IMR-90 (cell line): ENCODE results near the gene ZNF534. TPM values are rescaled to one million over a fixed set of nuclear protein-coding genes. Genes with fewer than 3 reads are reported as not detected.

Experiments
- ATAC-seq: fragments of 200-7000 bp; cut with Tn5 transposase; 2 replicates; pipeline ENCODE4 v1.9.1; 2020; ENCODE audit warnings: low read depth, mild to moderate bottlenecking, moderate library complexity
- BruUV-seq: library from RNA; stranded (reverse); fragments of 400-500 nt; replicated peaks from 2 replicates; lab custom pipeline; 2021; lab: Mats Ljungman, UMichigan
- CTCF ChIA-PET: fragments of 300-600 bp; formaldehyde crosslinking; extraction: SDS; loops from one replicate; lab custom pipeline; 2021; ENCODE audit warnings: antibody characterized with exemption; lab: Yijun Ruan, JAX
- POLR2A ChIA-PET: fragments of 300-600 bp; sonication (Branson Sonifier 250); formaldehyde crosslinking; loops from one replicate; lab custom pipeline; 2022; ENCODE audit warnings: antibody characterized with exemption; ENCODE audit not compliant: unreplicated experiment; lab: Charles Lee
- DNase-seq: peaks from one replicate; pipeline ENCODE4 v3.0.0; 2013
- H2AFZ ChIP-seq: replicated peaks from 2 replicates; pipeline ENCODE3; 2013; ENCODE audit warnings: low read length, mild to moderate bottlenecking; ENCODE audit not compliant: poor library complexity
- H2AK5ac ChIP-seq: 2 replicates; pipeline ENCODE4 v1.6.1; 2013; ENCODE audit warnings: low read depth, low read length, inconsistent platforms
- H2AK9ac ChIP-seq: replicated peaks from 2 replicates; pipeline ENCODE3; 2013; ENCODE audit warnings: mild to moderate bottlenecking, low read depth, low read length, moderate library complexity; ENCODE audit not compliant: poor library complexity
- H2BK120ac ChIP-seq: 2 replicates; pipeline ENCODE4 v1.6.1; 2013; ENCODE audit warnings: low read depth, low read length, inconsistent platforms
- H2BK15ac ChIP-seq: 3 replicates; pipeline ENCODE4 v1.6.1; 2013; ENCODE audit warnings: low read depth, low read length, inconsistent platforms
- H2BK20ac ChIP-seq: 2 replicates; pipeline ENCODE4 v1.6.1; 2013; ENCODE audit warnings: low read depth, mild to moderate bottlenecking, inconsistent platforms, low read length, moderate library complexity
- H2BK5ac ChIP-seq: 2 replicates; pipeline ENCODE4 v1.6.1; 2013; ENCODE audit warnings: mild to moderate bottlenecking, low read depth, low read length, inconsistent platforms; ENCODE audit not compliant: poor library complexity, severe bottlenecking
- H3K14ac ChIP-seq: replicated peaks from 2 replicates; pipeline ENCODE4 v1.6.1; 2013; ENCODE audit warnings: low read depth, low read length, inconsistent platforms
- H3K18ac ChIP-seq: 2 replicates; pipeline ENCODE4 v1.6.1; 2013; ENCODE audit warnings: low read depth, low read length, control low read depth
- H3K23ac ChIP-seq: 2 replicates; pipeline ENCODE4 v1.6.1; 2013; ENCODE audit warnings: low read depth, low read length, inconsistent platforms
- H3K27ac ChIP-seq: 2 replicates; pipeline ENCODE4 v1.5.1; 2013; ENCODE audit warnings: mild to moderate bottlenecking, control low read depth, low read length; ENCODE audit not compliant: insufficient read depth
- H3K27me3 ChIP-seq: 2 replicates; pipeline ENCODE4 v1.6.1; 2013; ENCODE audit warnings: low read length; ENCODE audit not compliant: control insufficient read depth, insufficient read depth
- H3K36me3 ChIP-seq: 2 replicates; pipeline ENCODE4 v1.6.1; 2013; ENCODE audit warnings: low read length, mixed read lengths; ENCODE audit not compliant: control insufficient read depth, insufficient read depth
- H3K4ac ChIP-seq: 2 replicates; pipeline ENCODE4 v1.6.1; 2013; ENCODE audit warnings: low read depth, low read length, inconsistent platforms
- H3K4me1 ChIP-seq: 2 replicates; pipeline ENCODE4 v1.6.1; 2013; ENCODE audit warnings: low read length, mixed read lengths; ENCODE audit not compliant: control insufficient read depth, insufficient read depth
- H3K4me2 ChIP-seq: 2 replicates; pipeline ENCODE4 v1.6.1; 2013; ENCODE audit warnings: low read depth, mild to moderate bottlenecking, control low read depth, low read length, moderate library complexity
- H3K4me3 ChIP-seq: 2 replicates; pipeline ENCODE4 v1.5.1; 2013; ENCODE audit warnings: low read depth, mild to moderate bottlenecking, control low read depth, low read length, moderate library complexity; ENCODE audit not compliant: insufficient read depth
- H3K56ac ChIP-seq: 2 replicates; pipeline ENCODE4 v1.6.1; 2013; ENCODE audit warnings: low read length, inconsistent platforms; ENCODE audit not compliant: insufficient read depth; ENCODE audit errors: extremely low read depth
- H3K79me1 ChIP-seq, 2 experiments: 2 replicates each; pipeline ENCODE4 v1.6.1; 2013; ENCODE audit warnings: low read length in 2 of 2, inconsistent platforms in 1 of 2, low read depth in 1 of 2
- H3K9ac ChIP-seq: 2 replicates; pipeline ENCODE4 v1.6.1; 2013; ENCODE audit warnings: low read depth, low read length, control low read depth
- H3K9me1 ChIP-seq: 2 replicates; pipeline ENCODE4 v1.6.1; 2013; ENCODE audit warnings: low read length, inconsistent platforms; ENCODE audit not compliant: insufficient read depth
- H3K9me3 ChIP-seq: 2 replicates; pipeline ENCODE4 v1.6.1; 2013; ENCODE audit warnings: low read length; ENCODE audit not compliant: control insufficient read depth, insufficient read depth
- H4K20me1 ChIP-seq: 2 replicates; pipeline ENCODE4 v1.6.1; 2013; ENCODE audit warnings: low read length, inconsistent platforms; ENCODE audit not compliant: insufficient read depth
- H4K5ac ChIP-seq: 2 replicates; pipeline ENCODE4 v1.6.1; 2013; ENCODE audit warnings: mild to moderate bottlenecking, low read depth, low read length, control low read depth
- H4K8ac ChIP-seq, 2 experiments: 2 replicates each; pipeline ENCODE4 v1.6.1; 2013; ENCODE audit warnings: low read depth in 2 of 2, low read length in 2 of 2, control low read depth in 1 of 2, inconsistent platforms in 1 of 2
- H4K91ac ChIP-seq: 2 replicates; pipeline ENCODE4 v1.6.1; 2013; ENCODE audit warnings: low read depth, low read length, inconsistent platforms; ENCODE audit not compliant: insufficient read depth
- CHD1 ChIP-seq: IDR thresholded peaks from 2 replicates; pipeline ENCODE4 v1.6.1; 2012; ENCODE audit warnings: low read depth, low read length, improper control_type of control experiment
- FOS ChIP-seq: fragments of 150-350 bp; IDR thresholded peaks from 2 replicates; pipeline ENCODE4 v1.6.1; 2016; ENCODE audit warnings: low read depth, low read length
- MAFK ChIP-seq: IDR thresholded peaks from 2 replicates; pipeline ENCODE4 v1.6.1; 2012; ENCODE audit warnings: low read depth, low read length, improper control_type of control experiment
- MXI1 ChIP-seq: IDR thresholded peaks from 2 replicates; pipeline ENCODE4 v1.6.1; 2012; ENCODE audit warnings: low read depth, mild to moderate bottlenecking, low read length, moderate library complexity, borderline replicate concordance
- NFE2L2 ChIP-seq: fragments of 150-350 bp; IDR thresholded peaks from 2 replicates; pipeline ENCODE4 v1.6.1; 2016; ENCODE audit warnings: low read depth, mild to moderate bottlenecking, low read length
- POLR2A ChIP-seq: IDR thresholded peaks from 2 replicates; pipeline ENCODE4 v1.6.1; 2012; ENCODE audit warnings: mild to moderate bottlenecking, low read depth, low read length
- SMC3 ChIP-seq: fragments of 150-350 bp; IDR thresholded peaks from 2 replicates; pipeline ENCODE4 v1.6.1; 2016; ENCODE audit warnings: low read depth, mild to moderate bottlenecking, antibody characterized with exemption, low read length, moderate library complexity
- WGBS, 2 experiments: methylation state at CpG; one replicate each; pipeline versions ENCODE4 v1.1.5 to v1.1.7; 2013; ENCODE audit warnings: missing lambda C conversion rate in 2 of 2; ENCODE audit not compliant: insufficient read length in 1 of 2; ENCODE audit errors: extremely low coverage in 2 of 2; 5-methylcytosine and 5-hydroxymethylcytosine counted together
- dilution Hi-C: fragments of 300-500 bp; cut with HindIII; formaldehyde crosslinking; loops from one replicate; pipeline ENCODE4 v1.14.3; 2018; ENCODE audit warnings: low sequenced_read_pairs; ENCODE audit not compliant: unreplicated experiment
- in situ Hi-C: fragments of 300-500 bp; cut with MboI; formaldehyde crosslinking; loops from 3 replicates; pipeline ENCODE4 v1.14.3; 2019; ENCODE audit warnings: low sequenced_read_pairs, inconsistent platforms, mixed read lengths
- intact Hi-C: fragments of 100-400 bp; cut with micrococcal nuclease; formaldehyde crosslinking; loops from 2 replicates; pipeline ENCODE4 v1.10.0; 2022
- polyA plus RNA-seq, 3 experiments: library from polyadenylated mRNA; depleted of rRNA; stranded (reverse); fragments of >200 nt; gene quantifications; 2 replicates each; pipeline ENCODE4 v1.2.3, GENCODE V29; 2012; ENCODE audit warnings: low replicate concordance in 1 of 3
- total RNA-seq: library from RNA; depleted of rRNA; stranded (reverse); fragments of >200 nt; gene quantifications from 2 replicates; pipeline ENCODE4 v1.2.3, GENCODE V29; 2012
- TF ChIP-seq, protein P1 (sequence below): conservative IDR thresholded peaks from 2 replicates; pipeline ENCODE4 v1.5.1; 2012; ENCODE audit warnings: mild to moderate bottlenecking, low read depth, low read length, improper control_type of control experiment
- TF ChIP-seq, protein P2 (sequence below): fragments of 150-350 bp; IDR thresholded peaks from 2 replicates; pipeline ENCODE4 v1.6.1; 2016; ENCODE audit warnings: low read depth, mild to moderate bottlenecking, low read length, moderate library complexity, borderline replicate concordance

Gene ZNF534
- total and polyA plus RNA-seq, 2 of the 4 experiments (the other 2 are of a cell fraction) = not detected

DNA sequence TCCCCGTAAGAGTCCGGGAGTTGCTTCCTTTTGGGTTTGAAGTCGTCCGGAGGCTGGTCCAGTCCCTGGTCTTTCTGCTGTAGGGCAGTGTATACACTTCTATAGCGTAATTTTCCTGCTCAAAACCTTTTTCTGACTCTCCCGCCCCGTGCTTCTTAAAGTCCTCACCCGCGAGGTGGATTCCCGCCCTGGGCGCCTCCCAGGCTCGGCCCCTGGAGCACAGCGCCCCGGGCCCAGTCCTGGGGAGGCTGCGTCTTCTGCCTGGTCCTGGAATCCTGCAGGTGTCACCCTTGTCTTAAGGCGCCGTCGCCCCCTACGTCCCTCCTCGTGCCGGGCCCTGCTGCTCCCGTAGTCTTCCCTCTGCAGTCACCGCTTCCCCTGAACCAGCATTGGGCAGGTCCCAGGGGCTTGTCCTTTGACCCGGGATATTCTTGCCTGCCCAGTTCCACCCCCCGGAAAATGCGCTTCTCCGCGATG lies 64.1 kb downstream of the ZNF534 start:
- intact Hi-C loops = no loop called here
- no peak for ATAC-seq
- no peak overlapping the region for H3K9ac ChIP-seq
- H2AK9ac ChIP-seq = no peak overlapping the region
- WGBS, 2 experiments = 17% methylated on average over 18 of the region's 28 CpGs; no CpG with 5 or more reads in 1 of the 2 experiments
- no peak overlapping the region for H3K27ac ChIP-seq
- H3K36me3 ChIP-seq = no peaks in the 10 kb centered on the region
- H4K20me1 ChIP-seq = no peaks in the 10 kb centered on the region
- no peak overlapping the region for H2BK5ac ChIP-seq
- no peak overlapping the region for H3K23ac ChIP-seq
- no peak overlapping the region for H3K56ac ChIP-seq
- H4K91ac ChIP-seq = no peak overlapping the region
- no peaks in the 10 kb centered on the region for H3K79me1 ChIP-seq
- TF ChIP-seq CHD1 = no peak
- TF ChIP-seq MAFK = no peak
- TF ChIP-seq, protein P1, sequence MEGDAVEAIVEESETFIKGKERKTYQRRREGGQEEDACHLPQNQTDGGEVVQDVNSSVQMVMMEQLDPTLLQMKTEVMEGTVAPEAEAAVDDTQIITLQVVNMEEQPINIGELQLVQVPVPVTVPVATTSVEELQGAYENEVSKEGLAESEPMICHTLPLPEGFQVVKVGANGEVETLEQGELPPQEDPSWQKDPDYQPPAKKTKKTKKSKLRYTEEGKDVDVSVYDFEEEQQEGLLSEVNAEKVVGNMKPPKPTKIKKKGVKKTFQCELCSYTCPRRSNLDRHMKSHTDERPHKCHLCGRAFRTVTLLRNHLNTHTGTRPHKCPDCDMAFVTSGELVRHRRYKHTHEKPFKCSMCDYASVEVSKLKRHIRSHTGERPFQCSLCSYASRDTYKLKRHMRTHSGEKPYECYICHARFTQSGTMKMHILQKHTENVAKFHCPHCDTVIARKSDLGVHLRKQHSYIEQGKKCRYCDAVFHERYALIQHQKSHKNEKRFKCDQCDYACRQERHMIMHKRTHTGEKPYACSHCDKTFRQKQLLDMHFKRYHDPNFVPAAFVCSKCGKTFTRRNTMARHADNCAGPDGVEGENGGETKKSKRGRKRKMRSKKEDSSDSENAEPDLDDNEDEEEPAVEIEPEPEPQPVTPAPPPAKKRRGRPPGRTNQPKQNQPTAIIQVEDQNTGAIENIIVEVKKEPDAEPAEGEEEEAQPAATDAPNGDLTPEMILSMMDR = no peak
- no peak for TF ChIP-seq FOS
- TF ChIP-seq MXI1 = no peak
- TF ChIP-seq SMC3 = no peak
- TF ChIP-seq, protein P2, sequence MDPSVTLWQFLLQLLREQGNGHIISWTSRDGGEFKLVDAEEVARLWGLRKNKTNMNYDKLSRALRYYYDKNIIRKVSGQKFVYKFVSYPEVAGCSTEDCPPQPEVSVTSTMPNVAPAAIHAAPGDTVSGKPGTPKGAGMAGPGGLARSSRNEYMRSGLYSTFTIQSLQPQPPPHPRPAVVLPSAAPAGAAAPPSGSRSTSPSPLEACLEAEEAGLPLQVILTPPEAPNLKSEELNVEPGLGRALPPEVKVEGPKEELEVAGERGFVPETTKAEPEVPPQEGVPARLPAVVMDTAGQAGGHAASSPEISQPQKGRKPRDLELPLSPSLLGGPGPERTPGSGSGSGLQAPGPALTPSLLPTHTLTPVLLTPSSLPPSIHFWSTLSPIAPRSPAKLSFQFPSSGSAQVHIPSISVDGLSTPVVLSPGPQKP = no peak
- TF ChIP-seq NFE2L2 = no peak
- no peak for TF ChIP-seq POLR2A
- no peak overlapping the region for H4K8ac ChIP-seq
- H3K9me3 ChIP-seq = peaks cover 35% of the 10 kb centered on the region
- H2AFZ ChIP-seq = peak overlapping the region; percentile 72
- no TSS peak for BruUV-seq
- H3K27me3 ChIP-seq = no peaks in the 10 kb centered on the region
- H2BK15ac ChIP-seq = no peak overlapping the region
- POLR2A ChIA-PET = no interaction called here
- H3K9me1 ChIP-seq = no peaks in the 10 kb centered on the region
- DNase-seq = no peak
- in situ Hi-C loops = no loop called here
- dilution Hi-C loops = no loop called here
- no peak overlapping the region for H3K14ac ChIP-seq
- H4K5ac ChIP-seq = no peak overlapping the region
- no peak overlapping the region for H3K4me3 ChIP-seq
- no peak overlapping the region for H3K18ac ChIP-seq
- H3K4ac ChIP-seq = no peak overlapping the region
- CTCF ChIA-PET = no interaction called here
- no peaks in the 10 kb centered on the region for H3K4me1 ChIP-seq
- no peak overlapping the region for H2BK20ac ChIP-seq
- H3K4me2 ChIP-seq = no peak overlapping the region
- H2BK120ac ChIP-seq = no peak overlapping the region
- H2AK5ac ChIP-seq = no peak overlapping the region
